Ascending aorta (tissue), 2 donors: Measurements from ENCODE around the gene PSMD4. TPM values are rescaled to one million over a fixed set of nuclear protein-coding genes. Genes with fewer than 3 reads are reported as not detected.
"Not testable (repeated sequence)": the region's sequence is repeated elsewhere in the genome, so short reads cannot be mapped to it uniquely, and the experiment has no call there.

Experiments
- DNase-seq, 2 donors: peaks; one replicate each; pipeline ENCODE4 v3.0.0-alpha.2; 2019; ENCODE audit warnings: low spot score in 2 of 2
- H3K27ac ChIP-seq, 2 donors: fragments of 200-600 bp; sonication (generic); one replicate each; pipeline ENCODE4 v1.5.1; 2016 to 2017; ENCODE audit warnings: mild to moderate bottlenecking in 1 of 2
- H3K27me3 ChIP-seq: fragments of 200-600 bp; sonication (generic); one replicate; pipeline ENCODE4 v1.5.1; 2017
- H3K36me3 ChIP-seq, 2 donors: fragments of 200-600 bp; sonication (generic); one replicate each; pipeline ENCODE4 v1.5.1; 2016
- H3K4me1 ChIP-seq, 2 donors: fragments of 200-600 bp; sonication (generic); one replicate each; pipeline ENCODE4 v1.5.1; 2016 to 2017; ENCODE audit warnings: mild to moderate bottlenecking in 1 of 2
- H3K4me3 ChIP-seq, 2 donors: fragments of 200-600 bp; sonication (generic); one replicate each; pipeline ENCODE4 v1.5.1; 2016 to 2017; ENCODE audit warnings: mild to moderate bottlenecking in 1 of 2
- H3K9me3 ChIP-seq, 2 donors: fragments of 200-600 bp; sonication (generic); one replicate each; pipeline ENCODE4 v1.5.1; 2016
- CTCF ChIP-seq, 3 experiments: fragments of 200-600 bp in 2 of 3; fragments of 450-650 bp in 1 of 3; sonication (generic) in 2 of 3; IDR thresholded peaks; one replicate each; pipeline ENCODE4 v1.5.1; 2016 to 2019; ENCODE audit warnings: antibody characterized with exemption in 3 of 3, mild to moderate bottlenecking in 1 of 3, moderate library complexity in 1 of 3
- intact Hi-C: fragments of 100-400 bp; cut with DNase I; formaldehyde crosslinking; loops from one replicate; pipeline ENCODE4 v1.15.1; 2023
- total RNA-seq: library from RNA; depleted of rRNA; stranded (reverse); fragments of >200 nt; gene quantifications from one replicate; pipeline ENCODE4 v1.1.0, GENCODE V29; 2016

Gene PSMD4
- total RNA-seq, 1 donor from 2014 or later = 83.5 TPM

- H3K4me1 ChIP-seq = no peaks in the 10 kb centered on the region
- DNase-seq = no peak
- H3K4me3 ChIP-seq = no peak overlapping the region
- peaks cover 1 to 12% of the 10 kb centered on the region in 2 donors for H3K36me3 ChIP-seq
- no peak for TF ChIP-seq CTCF (IDR thresholded peaks at IDR 0.05)
- no peak overlapping the region for H3K27ac ChIP-seq
- no peaks in the 10 kb centered on the region for H3K9me3 ChIP-seq
- intact Hi-C loops = no loop called here
- H3K27me3 ChIP-seq = no peaks in the 10 kb centered on the region
Observed at GRCh38 chr1:151273924-151274466, 19.5 kb downstream of the PSMD4 start.

GRCh38 chr1:151275341-151275740, 20.8 kb downstream of the PSMD4 start:
- H3K9me3 ChIP-seq, DNase-seq, H3K4me1 ChIP-seq, intact Hi-C loops, H3K27ac ChIP-seq, H3K27me3 ChIP-seq, H3K4me3 ChIP-seq, H3K36me3 ChIP-seq: not testable (repeated sequence)

- no peak overlapping the region for H3K4me3 ChIP-seq
- TF ChIP-seq CTCF (IDR thresholded peaks at IDR 0.05) = no peak
- no peaks in the 10 kb centered on the region for H3K9me3 ChIP-seq
- no peak overlapping the region for H3K27ac ChIP-seq
- DNase-seq = no peak
- no peaks in the 10 kb centered on the region for H3K36me3 ChIP-seq
- intact Hi-C loops = no loop called here
- no peaks in the 10 kb centered on the region for H3K27me3 ChIP-seq
- peaks cover 0 to 5% of the 10 kb centered on the region in 2 donors for H3K4me1 ChIP-seq
Observed at GRCh38 chr1:151277249-151277648, 22.7 kb downstream of the PSMD4 start.

- intact Hi-C loops = loop anchor here (5.0 kb wide), 1 partner anchor 116 kb away; the partner anchor contains the start of gene PSMB4
- peak in 1 of 3 experiments; percentile 19 for TF ChIP-seq CTCF (IDR thresholded peaks at IDR 0.05)
- DNase-seq = peak; percentile 93 to 99
- Histone ChIP-seq H3K36me3 (peaks cover 12 to 14% of the 10 kb centered on the region in 2 donors), H3K4me3 (peak overlapping the region; percentile 70 to 94), H3K9me3 (no peaks in the 10 kb centered on the region), H3K4me1 (peaks cover 6 to 17% of the 10 kb centered on the region in 2 donors), H3K27me3 (no peaks in the 10 kb centered on the region), H3K27ac (peak overlapping the region; percentile 97 to 99)
Observed at GRCh38 chr1:151281225-151281968, 26.9 kb downstream of the PSMD4 start.

GRCh38 chr1:151281969-151282882, 27.7 kb downstream of the PSMD4 start, which contains the start of gene ZNF687:
Gene ZNF687 (plus strand): TSS chr1:151282299. CDS start chr1:151286292, 3,993 bp downstream.
- H3K36me3 ChIP-seq = peaks cover 20 to 22% of the 10 kb centered on the region in 2 donors

More at GRCh38 chr1:151281969-151282882, 27.7 kb downstream of the PSMD4 start, which contains the start of gene ZNF687:
- intact Hi-C loops = loop anchor here (1.0 to 5.0 kb wide), 5 partner anchors 28 to 259 kb away; partner anchors contain the start of genes PI4KB, PSMB4, PSMD4 and TUFT1
- Histone ChIP-seq H3K4me3 (peak within 1 kb of the TSS; percentile 89 to 94), H3K9me3 (no peaks in the 10 kb centered on the region), H3K27me3 (no peaks in the 10 kb centered on the region), H3K27ac (peak within 1 kb of the TSS; percentile 97 to 99), H3K4me1 (peaks cover 6 to 17% of the 10 kb centered on the region in 2 donors)
- peak; percentile 100 for DNase-seq
- no peak for TF ChIP-seq CTCF (IDR thresholded peaks at IDR 0.05)
